SJSA1 (cell line): Measurements from ENCODE around the gene TRIM63. TPM values are rescaled to one million over a fixed set of nuclear protein-coding genes. Genes with fewer than 3 reads are reported as not detected.

Source experiments
- DNase-seq, 2 experiments: peaks; one replicate each; pipeline ENCODE4 v3.0.0-alpha.2; 2015 to 2020; ENCODE audit warnings: low spot score in 2 of 2, low read depth in 1 of 2
- H3K27ac ChIP-seq: fragments of 250-450 bp; sonication (Bioruptor Pico); 2 replicates; pipeline ENCODE4 v1.5.1; 2020; ENCODE audit warnings: mild to moderate bottlenecking, moderate library complexity
- H3K27me3 ChIP-seq: fragments of 250-450 bp; sonication (Bioruptor Pico); replicated peaks from 2 replicates; pipeline ENCODE4 v1.5.1; 2020; ENCODE audit warnings: mild to moderate bottlenecking, moderate library complexity
- H3K36me3 ChIP-seq: fragments of 250-450 bp; sonication (Bioruptor Pico); 2 replicates; pipeline ENCODE4 v1.5.1; 2020; ENCODE audit warnings: mild to moderate bottlenecking
- H3K4me1 ChIP-seq: fragments of 250-450 bp; sonication (Bioruptor Pico); replicated peaks from 2 replicates; pipeline ENCODE4 v1.6.1; 2021; ENCODE audit warnings: mild to moderate bottlenecking
- H3K4me3 ChIP-seq: fragments of 250-450 bp; sonication (Bioruptor Pico); 2 replicates; pipeline ENCODE4 v1.5.1; 2020; ENCODE audit warnings: mild to moderate bottlenecking
- H3K9me3 ChIP-seq: fragments of 250-450 bp; sonication (Bioruptor Pico); replicated peaks from 2 replicates; pipeline ENCODE4 v1.5.1; 2020; ENCODE audit warnings: mild to moderate bottlenecking
- total RNA-seq: library from RNA; depleted of rRNA; stranded (reverse); fragments of >200 nt; shearing (Covaris generic); gene quantifications from 2 replicates; pipeline ENCODE4 v1.2.3, GENCODE V29; 2014

The TRIM63 gene
- total RNA-seq, 1 experiment from 2014 or later: not detected

DNA sequence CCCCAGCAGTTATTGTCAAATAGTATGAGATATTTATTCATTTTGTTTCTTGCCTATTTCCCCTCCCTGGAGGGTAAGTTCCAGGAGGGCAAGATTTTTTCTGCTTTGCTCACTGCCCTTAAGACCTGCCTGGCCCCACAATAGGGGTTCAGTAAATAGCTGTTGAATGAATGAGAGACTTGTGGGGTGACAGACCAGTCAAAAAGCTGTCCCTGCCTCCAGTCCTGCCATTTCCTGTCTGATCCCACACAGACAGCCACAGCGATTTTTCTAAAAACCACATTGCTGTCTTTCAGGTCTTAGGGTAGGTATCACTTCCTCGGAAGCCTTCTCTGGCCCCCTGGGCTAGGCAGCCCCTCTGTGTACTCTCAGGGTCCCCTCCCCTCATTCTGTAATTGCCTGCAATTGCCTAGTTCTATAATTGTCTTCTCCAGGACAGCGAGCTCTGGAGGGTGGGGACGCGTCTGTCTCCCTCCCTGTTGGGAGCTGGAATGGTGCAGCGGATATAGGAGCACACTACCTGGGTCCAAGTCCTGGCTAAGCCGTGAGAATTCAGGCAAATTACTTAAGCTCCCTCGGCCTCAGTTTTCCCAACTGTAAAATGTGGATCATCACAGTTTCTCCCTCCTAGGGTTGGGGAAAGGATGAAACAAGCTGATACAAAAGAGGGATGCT is 47.7 kb downstream of the TRIM63 start:
- H3K27ac ChIP-seq: no peak overlapping the region
- DNase-seq: no peak

DNA sequence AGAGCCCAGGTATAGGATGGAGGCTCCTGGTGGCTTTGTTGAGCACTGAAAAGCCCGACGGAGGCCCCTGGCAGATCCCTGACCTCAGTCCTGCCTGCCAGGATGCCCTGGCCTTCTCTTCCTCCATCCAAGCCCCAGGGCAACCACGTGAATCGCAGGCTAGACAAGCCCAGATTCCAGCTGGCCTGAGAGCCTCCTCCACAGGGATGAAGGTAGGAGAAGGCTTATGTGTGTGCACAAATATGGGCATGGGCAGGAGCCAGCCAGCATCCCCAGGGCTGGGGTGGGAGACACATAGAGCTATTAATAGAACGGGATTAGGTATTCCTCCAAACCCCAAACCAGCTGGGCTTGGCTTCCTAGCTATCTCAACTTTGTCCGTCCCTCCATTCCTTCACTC is 49.8 kb downstream of the TRIM63 start:
- Histone ChIP-seq H3K4me3 (no peak overlapping the region), H3K27ac (no peak overlapping the region), H3K36me3 (no peaks in the 10 kb centered on the region), H3K27me3 (no peaks in the 10 kb centered on the region), H3K9me3 (no peaks in the 10 kb centered on the region), H3K4me1 (no peaks in the 10 kb centered on the region)
- DNase-seq: no peak

More for the DNA sequence above, 47.7 kb downstream of the TRIM63 start:
- Histone ChIP-seq H3K9me3 (no peaks in the 10 kb centered on the region), H3K27me3 (no peaks in the 10 kb centered on the region), H3K4me1 (no peaks in the 10 kb centered on the region), H3K36me3 (no peaks in the 10 kb centered on the region), H3K4me3 (no peak overlapping the region)

DNA sequence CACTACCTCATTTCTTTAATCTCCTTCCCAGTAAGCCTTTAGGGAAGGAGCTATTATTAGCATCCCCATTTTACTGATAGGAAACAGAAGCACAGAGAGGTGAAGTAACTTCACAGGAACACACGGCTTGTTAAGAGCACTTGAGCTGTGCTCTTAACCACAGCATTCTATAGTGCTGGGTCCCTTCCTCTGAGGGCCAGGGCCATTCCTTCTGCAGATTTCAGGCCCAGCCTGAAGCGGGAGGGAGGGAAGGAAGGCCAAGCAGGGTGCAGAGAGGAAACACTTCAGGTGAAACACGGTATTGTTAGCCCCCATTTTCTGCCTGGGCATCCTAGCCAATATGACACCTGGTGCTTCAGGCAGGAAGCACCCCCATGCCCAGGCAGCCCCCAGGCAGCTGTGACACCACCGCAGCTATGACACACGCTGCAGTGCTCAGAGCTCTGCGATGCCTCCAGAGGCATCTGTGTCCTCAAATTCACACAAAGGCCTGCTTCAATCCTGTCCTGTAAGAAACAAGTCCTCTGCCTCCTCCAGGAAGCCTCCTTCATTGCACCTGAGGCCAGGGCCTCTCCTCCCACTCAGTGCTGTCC is 50.4 kb downstream of the TRIM63 start:
- no peak overlapping the region for H3K27ac ChIP-seq

DNA sequence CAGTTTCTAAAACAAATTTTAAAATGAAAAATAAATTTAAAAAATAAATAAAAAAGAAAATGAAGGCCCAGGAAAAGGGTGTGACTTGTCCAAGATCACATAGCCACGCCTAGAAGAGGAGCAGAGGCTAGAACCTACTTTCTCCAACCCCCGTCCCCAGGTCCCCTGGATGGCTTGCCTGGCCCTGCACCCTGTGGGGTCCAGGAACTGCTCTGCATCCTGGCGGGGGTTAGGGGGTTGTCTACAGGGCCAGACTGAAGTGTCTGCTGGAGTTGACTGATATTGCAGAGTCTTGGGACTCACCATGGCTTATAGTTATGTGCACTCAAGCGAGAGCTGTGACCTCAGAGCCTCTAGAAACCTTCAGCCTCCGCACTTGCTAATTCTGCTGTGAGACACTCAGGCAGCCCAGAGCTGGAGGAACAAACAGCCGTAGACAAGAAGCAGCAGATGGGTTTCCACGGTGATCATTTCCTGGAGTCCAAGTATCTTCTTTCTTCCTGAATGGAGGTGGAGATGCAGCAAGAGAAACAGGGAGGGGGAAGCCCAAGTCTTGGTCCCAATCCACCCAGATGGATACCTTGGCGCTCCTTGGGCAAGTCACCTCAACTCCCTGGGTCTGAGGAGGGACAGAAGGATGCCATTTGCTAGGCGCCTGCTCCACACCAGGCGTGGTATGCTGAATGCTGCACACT is 51.0 kb downstream of the TRIM63 start:
- no peaks in the 10 kb centered on the region for H3K9me3 ChIP-seq
- H3K27me3 ChIP-seq: no peaks in the 10 kb centered on the region
- H3K36me3 ChIP-seq: no peaks in the 10 kb centered on the region
- no peak for DNase-seq
- no peak overlapping the region for H3K27ac ChIP-seq
- no peaks in the 10 kb centered on the region for H3K4me1 ChIP-seq
- no peak overlapping the region for H3K4me3 ChIP-seq

More for the DNA sequence above, 50.4 kb downstream of the TRIM63 start:
- no peak overlapping the region for H3K4me3 ChIP-seq
- no peaks in the 10 kb centered on the region for H3K27me3 ChIP-seq
- H3K4me1 ChIP-seq: no peaks in the 10 kb centered on the region
- no peaks in the 10 kb centered on the region for H3K9me3 ChIP-seq
- no peak for DNase-seq
- no peaks in the 10 kb centered on the region for H3K36me3 ChIP-seq

DNA sequence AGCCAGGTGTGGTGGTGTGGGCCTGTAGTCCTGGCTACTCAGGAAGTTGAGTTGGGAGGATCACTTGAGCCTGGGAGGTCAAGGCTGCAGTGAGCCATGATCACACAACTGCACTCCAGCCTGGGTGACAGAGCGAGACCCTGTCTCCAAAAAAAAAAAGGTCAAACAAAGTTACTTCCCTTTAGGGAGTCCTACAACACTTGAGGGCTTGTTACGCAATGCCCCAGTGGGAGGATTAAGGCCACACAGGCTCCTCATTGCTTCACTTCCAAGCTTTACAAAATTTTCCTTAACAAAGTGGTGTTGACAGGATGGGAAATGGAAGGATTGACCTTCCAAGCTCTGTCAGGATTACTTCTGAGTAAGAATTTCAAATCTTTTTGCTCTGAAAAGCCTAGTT is 52.1 kb downstream of the TRIM63 start:
- no peak overlapping the region for H3K4me3 ChIP-seq
- no peaks in the 10 kb centered on the region for H3K4me1 ChIP-seq
- DNase-seq: no peak
- H3K9me3 ChIP-seq: no peaks in the 10 kb centered on the region
- no peaks in the 10 kb centered on the region for H3K36me3 ChIP-seq
- no peak overlapping the region for H3K27ac ChIP-seq
- H3K27me3 ChIP-seq: no peaks in the 10 kb centered on the region

DNA sequence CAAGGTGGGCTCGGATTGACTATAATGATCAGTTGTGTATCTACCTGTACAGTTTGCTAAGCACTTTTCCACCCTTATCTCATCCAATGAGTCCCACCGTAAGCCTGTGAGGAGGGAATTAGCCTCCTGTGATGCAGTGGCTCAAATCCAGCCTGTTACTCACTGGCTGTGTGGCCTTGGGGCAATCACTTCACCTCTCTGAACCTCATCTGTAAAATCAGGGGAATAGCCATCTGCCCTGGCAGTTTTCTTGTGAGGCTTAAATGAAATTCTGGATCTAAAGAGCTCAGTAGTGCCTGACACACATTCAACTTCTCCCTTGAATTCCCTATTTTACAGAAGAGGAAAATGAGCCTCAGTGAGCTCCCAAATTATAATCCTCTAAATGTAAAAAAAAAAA is 53.3 kb downstream of the TRIM63 start:
- Histone ChIP-seq H3K27me3 (no peaks in the 10 kb centered on the region), H3K9me3 (no peaks in the 10 kb centered on the region), H3K4me3 (no peak overlapping the region), H3K36me3 (no peaks in the 10 kb centered on the region), H3K4me1 (no peaks in the 10 kb centered on the region), H3K27ac (no peak overlapping the region)
- DNase-seq: no peak

DNA sequence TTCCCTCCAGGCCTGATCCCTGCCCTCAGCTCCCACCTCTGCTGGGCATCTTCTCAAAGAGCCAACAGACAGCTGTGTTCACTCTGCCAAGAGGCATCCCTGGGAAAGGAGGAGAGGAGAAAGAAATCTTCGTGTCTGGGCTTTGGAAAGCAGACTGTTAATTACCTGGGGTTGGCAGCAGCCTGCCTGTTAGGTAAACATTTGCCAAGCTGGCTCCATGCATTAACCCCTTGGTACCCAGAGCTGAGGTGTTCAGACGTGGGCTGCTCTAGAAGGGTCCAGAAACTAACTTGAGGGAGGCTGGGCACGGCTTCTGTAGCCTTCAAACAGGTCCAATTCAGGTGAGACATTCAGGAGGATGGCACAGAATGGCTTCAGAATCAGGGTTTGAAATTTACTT is 54.6 kb downstream of the TRIM63 start:
- no peak overlapping the region for H3K4me3 ChIP-seq

DNA sequence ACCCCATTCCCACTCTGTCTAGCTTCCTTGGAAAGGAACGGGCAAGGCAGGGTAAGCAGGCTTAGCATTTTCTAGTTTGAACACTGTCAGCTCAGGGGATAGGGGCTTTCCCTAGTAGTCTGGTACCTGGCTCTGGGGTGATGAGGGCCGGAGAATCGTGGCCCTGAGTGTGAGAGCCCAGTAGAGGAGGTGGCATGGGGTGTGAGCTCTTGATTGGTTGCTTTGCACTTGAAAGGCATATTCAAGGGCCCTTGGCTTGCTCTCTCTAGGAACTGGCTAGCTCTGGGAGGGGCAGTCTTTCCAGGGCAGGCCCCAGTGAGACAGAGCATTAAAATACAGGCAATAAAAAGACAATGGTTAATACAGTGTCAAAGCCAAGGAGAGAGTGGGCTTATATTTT is 56.6 kb downstream of the TRIM63 start:
- no peaks in the 10 kb centered on the region for H3K36me3 ChIP-seq
- H3K27me3 ChIP-seq: no peaks in the 10 kb centered on the region
- H3K4me3 ChIP-seq: no peak overlapping the region
- H3K27ac ChIP-seq: no peak overlapping the region
- no peaks in the 10 kb centered on the region for H3K4me1 ChIP-seq
- no peaks in the 10 kb centered on the region for H3K9me3 ChIP-seq
- DNase-seq: no peak

More for the DNA sequence above, 54.6 kb downstream of the TRIM63 start:
- no peaks in the 10 kb centered on the region for H3K9me3 ChIP-seq
- H3K4me1 ChIP-seq: no peaks in the 10 kb centered on the region
- H3K36me3 ChIP-seq: no peaks in the 10 kb centered on the region
- DNase-seq: no peak
- no peaks in the 10 kb centered on the region for H3K27me3 ChIP-seq
- H3K27ac ChIP-seq: no peak overlapping the region

DNA sequence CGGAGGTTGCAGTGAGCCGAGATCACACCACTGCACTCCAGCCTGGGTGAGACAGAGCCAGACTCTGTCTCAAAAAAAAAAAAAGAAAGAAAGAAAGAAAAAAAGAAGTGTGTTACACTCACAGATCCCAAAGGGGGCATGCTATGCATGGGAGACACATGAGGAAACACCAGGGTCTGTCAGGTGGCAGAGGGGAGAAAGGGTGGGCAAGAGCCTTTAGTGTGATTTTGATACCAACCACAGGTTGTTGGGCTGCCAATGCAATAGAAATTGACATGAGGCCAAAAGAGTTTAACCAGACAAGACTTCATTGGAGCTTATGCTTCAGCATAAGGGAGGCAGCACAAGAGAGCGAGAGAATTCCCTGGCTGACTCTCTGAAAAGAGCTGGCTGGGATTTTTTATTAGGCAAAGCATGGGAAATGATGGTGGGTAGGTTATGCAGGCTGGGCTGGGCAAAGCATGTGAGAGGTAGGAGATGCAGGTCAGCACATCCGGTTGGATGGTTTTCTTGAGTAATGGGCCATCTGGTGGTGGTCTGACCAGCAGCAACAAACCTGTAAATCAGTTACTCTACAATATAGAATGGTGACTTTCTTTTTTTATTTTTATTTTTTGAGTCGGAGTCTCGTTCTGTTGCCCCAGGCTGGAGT is 57.5 kb downstream of the TRIM63 start:
- H3K9me3 ChIP-seq: no peaks in the 10 kb centered on the region
- no peak for DNase-seq
- H3K4me1 ChIP-seq: no peaks in the 10 kb centered on the region
- no peaks in the 10 kb centered on the region for H3K27me3 ChIP-seq
- no peaks in the 10 kb centered on the region for H3K36me3 ChIP-seq
- no peak overlapping the region for H3K4me3 ChIP-seq
- H3K27ac ChIP-seq: no peak overlapping the region

DNA sequence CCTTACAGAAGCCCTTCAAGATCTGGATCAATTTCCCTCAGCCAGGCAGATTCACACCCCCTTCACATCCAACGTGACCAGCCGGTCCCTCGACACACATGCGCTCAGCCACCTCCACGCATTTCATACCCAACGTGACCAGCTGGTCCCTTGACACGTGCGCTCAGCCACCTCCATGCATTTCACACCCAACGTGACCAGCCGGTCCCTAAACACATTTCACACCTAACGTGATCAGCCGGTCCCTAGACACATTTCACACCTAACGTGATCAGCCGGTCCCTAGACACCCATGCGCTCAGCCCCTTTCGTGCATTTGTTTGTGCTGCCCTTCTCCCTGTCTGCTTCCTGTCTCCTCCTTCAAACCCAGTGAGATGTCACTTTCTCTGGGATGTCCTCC is 60.7 kb downstream of the TRIM63 start:
- Histone ChIP-seq H3K9me3 (no peaks in the 10 kb centered on the region), H3K4me3 (no peak overlapping the region), H3K27ac (no peak overlapping the region), H3K36me3 (no peaks in the 10 kb centered on the region), H3K27me3 (no peaks in the 10 kb centered on the region), H3K4me1 (no peaks in the 10 kb centered on the region)
- DNase-seq: no peak

DNA sequence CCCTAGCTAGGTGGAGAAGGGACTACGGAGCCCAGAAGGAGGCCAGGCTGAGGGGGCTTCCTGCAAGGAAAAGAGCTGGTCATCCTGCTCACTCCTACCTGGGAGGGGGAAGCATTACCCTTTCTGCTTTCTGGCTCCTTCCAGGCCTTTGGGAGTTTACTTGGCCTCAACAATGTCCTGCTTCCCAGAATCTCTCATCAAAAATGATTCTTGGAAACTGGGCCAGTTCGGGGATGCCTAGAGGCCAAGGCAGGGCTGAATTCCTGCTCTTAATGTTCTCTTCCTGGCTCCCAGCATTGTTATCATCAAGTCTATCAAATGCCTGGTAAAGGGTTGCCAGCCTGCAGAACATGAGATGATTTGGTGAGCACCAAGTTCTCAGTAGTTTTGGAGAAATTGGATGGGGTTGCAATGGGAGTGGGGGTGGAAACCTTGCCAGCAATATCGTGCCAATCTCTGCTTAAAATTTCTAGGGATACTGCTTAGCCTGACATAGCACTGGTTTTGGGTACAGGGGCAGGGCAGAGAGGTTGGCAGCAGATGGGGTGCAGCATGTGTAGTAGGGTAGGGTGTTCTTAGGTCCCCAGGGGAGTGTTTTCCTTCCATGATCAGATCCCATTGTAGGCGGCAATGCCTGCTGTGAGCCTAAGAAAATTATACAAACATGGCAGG is 61.9 kb downstream of the TRIM63 start:
- H3K27ac ChIP-seq: no peak overlapping the region
- no peaks in the 10 kb centered on the region for H3K9me3 ChIP-seq
- DNase-seq: no peak
- no peaks in the 10 kb centered on the region for H3K27me3 ChIP-seq
- H3K4me1 ChIP-seq: no peaks in the 10 kb centered on the region
- no peaks in the 10 kb centered on the region for H3K36me3 ChIP-seq
- H3K4me3 ChIP-seq: no peak overlapping the region

DNA sequence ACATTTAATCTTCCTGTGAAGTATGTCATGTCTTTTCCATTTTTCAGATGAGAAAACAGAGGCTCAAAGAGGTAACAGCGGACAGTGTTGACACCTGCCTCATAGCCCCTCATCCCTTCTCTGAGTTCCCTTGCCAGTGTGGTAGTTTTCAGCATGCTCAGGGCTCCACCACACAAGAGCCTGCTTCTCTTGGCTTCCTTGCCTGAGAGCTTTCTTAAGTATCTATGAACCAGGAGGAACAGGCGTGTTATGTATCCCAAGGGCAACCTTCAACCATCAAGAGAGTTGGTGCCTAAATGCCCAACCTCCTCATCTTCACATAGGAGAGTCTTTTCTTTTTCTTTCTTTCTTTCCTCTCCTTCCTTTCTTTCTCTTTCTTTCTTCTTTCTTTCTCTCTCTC is 63.7 kb downstream of the TRIM63 start:
- DNase-seq: no peak
- Histone ChIP-seq H3K27me3 (no peaks in the 10 kb centered on the region), H3K4me1 (no peaks in the 10 kb centered on the region; the same call in 1 of the 2 replicates), H3K9me3 (no peaks in the 10 kb centered on the region), H3K4me3 (no peak overlapping the region), H3K27ac (no peak overlapping the region), H3K36me3 (no peaks in the 10 kb centered on the region)

DNA sequence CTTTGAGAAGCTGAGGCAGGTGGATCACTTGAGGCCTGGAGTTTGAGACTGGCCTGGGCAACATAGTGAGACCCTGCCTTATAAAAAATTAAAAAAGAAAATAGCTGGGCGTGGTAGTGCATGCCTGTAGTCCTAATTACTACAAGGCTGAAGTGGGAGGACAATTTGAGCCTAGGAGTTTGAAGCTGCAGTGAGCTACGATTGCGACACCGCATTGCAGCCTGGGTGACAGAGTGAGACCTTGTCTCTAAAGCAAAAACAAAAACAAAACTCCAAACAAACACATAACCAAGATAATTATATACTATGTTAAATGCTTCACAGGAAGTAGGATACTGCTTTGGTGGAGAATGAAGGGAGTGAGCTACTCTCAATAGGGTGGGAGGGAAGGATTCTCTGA is 64.2 kb downstream of the TRIM63 start:
- no peak for DNase-seq
- H3K27me3 ChIP-seq: no peaks in the 10 kb centered on the region
- H3K9me3 ChIP-seq: no peaks in the 10 kb centered on the region

More for the DNA sequence above, 64.2 kb downstream of the TRIM63 start:
- no peaks in the 10 kb centered on the region for H3K36me3 ChIP-seq
- H3K4me3 ChIP-seq: no peak overlapping the region
- H3K27ac ChIP-seq: no peak overlapping the region
- H3K4me1 ChIP-seq: peaks cover 4% of the 10 kb centered on the region
